Neural crest cell (in vitro differentiated cells): ENCODE results near the gene RAB1B. TPM values are rescaled to one million over a fixed set of nuclear protein-coding genes. Genes with fewer than 3 reads are reported as not detected.
A peak's percentile ranks its signal among the peaks of the same experiment; 100 is the strongest.

ENCODE experiments used
- DNase-seq: peaks from one replicate; pipeline ENCODE4 v3.0.0; 2021; ENCODE audit warnings: low read depth, mixed read lengths, low spot score
- H3K27ac Mint-ChIP-seq: one replicate; pipeline ENCODE4 v1.8.0; 2021; ENCODE audit warnings: mild to moderate bottlenecking, mixed read lengths; ENCODE audit not compliant: unreplicated experiment
- H3K27me3 Mint-ChIP-seq: 2 replicates; pipeline ENCODE4 v1.8.0; 2021; ENCODE audit warnings: low read depth, mild to moderate bottlenecking, mixed read lengths
- H3K36me3 Mint-ChIP-seq: 2 replicates; pipeline ENCODE4 v1.8.0; 2021; ENCODE audit warnings: low read depth, mild to moderate bottlenecking, mixed read lengths
- H3K4me1 Mint-ChIP-seq: 2 replicates; pipeline ENCODE4 v1.8.0; 2021; ENCODE audit warnings: mixed read lengths
- H3K4me3 Mint-ChIP-seq: one replicate; pipeline ENCODE4 v1.8.0; 2021; ENCODE audit warnings: mild to moderate bottlenecking, mixed read lengths
- H3K9me3 Mint-ChIP-seq: 2 replicates; pipeline ENCODE4 v1.8.0; 2021; ENCODE audit warnings: mixed read lengths
- CTCF ChIP-seq: fragments of 200-600 bp; sonication (generic); conservative IDR thresholded peaks from 2 replicates; pipeline ENCODE4 v1.5.0; 2021; ENCODE audit warnings: antibody characterized with exemption, mild to moderate bottlenecking
- total RNA-seq: library from RNA; stranded (reverse); gene quantifications from 2 replicates; pipeline ENCODE4 v1.2.1, GENCODE V29; 2021

Gene RAB1B
- total RNA-seq, 1 donor from 2014 or later, result 116 TPM

GRCh38 chr11:66259956-66260355 lies 8.5 kb upstream of the RAB1B start:
- Mint-ChIP-seq H3K4me1 (peaks cover 20% of the 10 kb centered on the region), H3K9me3 (no peaks in the 10 kb centered on the region), H3K27ac (no peak overlapping the region), H3K36me3 (peaks cover 11% of the 10 kb centered on the region), H3K27me3 (peaks cover 2% of the 10 kb centered on the region), H3K4me3 (peak overlapping the region; percentile 95)
- no peak for TF ChIP-seq CTCF
- DNase-seq, result no peak

- Mint-ChIP-seq H3K4me3 (no peak overlapping the region), H3K27ac (no peak overlapping the region), H3K4me1 (peaks cover 19% of the 10 kb centered on the region), H3K36me3 (peaks cover 11% of the 10 kb centered on the region), H3K27me3 (peaks cover 2% of the 10 kb centered on the region), H3K9me3 (no peaks in the 10 kb centered on the region)
- TF ChIP-seq CTCF, result no peak
- no peak for DNase-seq
These were observed 6.9 kb upstream of the RAB1B start for GRCh38 chr11:66261578-66261977.

- no peaks in the 10 kb centered on the region for H3K27me3 Mint-ChIP-seq
These were observed 6.2 kb upstream of the RAB1B start for GRCh38 chr11:66262191-66262590.

GRCh38 chr11:66262696-66263095 lies 5.7 kb upstream of the RAB1B start:
- Mint-ChIP-seq H3K4me1 (peaks cover 20% of the 10 kb centered on the region), H3K36me3 (peaks cover 11% of the 10 kb centered on the region), H3K27me3 (no peaks in the 10 kb centered on the region), H3K4me3 (no peak overlapping the region), H3K27ac (no peak overlapping the region), H3K9me3 (no peaks in the 10 kb centered on the region)
- TF ChIP-seq CTCF, result no peak
- no peak for DNase-seq

More at GRCh38 chr11:66262191-66262590, 6.2 kb upstream of the RAB1B start:
- DNase-seq, result no peak
- no peak overlapping the region for H3K27ac Mint-ChIP-seq
- H3K36me3 Mint-ChIP-seq, result peaks cover 11% of the 10 kb centered on the region
- no peaks in the 10 kb centered on the region for H3K9me3 Mint-ChIP-seq
- peak overlapping the region; percentile 64 for H3K4me3 Mint-ChIP-seq
- H3K4me1 Mint-ChIP-seq, result peaks cover 17% of the 10 kb centered on the region
- TF ChIP-seq CTCF, result no peak

GRCh38 chr11:66263231-66263630 lies 5.2 kb upstream of the RAB1B start:
- Mint-ChIP-seq H3K4me3 (peak overlapping the region; percentile 27), H3K27me3 (peaks cover 3% of the 10 kb centered on the region), H3K4me1 (peaks cover 23% of the 10 kb centered on the region), H3K9me3 (no peaks in the 10 kb centered on the region), H3K36me3 (peaks cover 11% of the 10 kb centered on the region), H3K27ac (no peak overlapping the region)
- DNase-seq, result no peak
- no peak for TF ChIP-seq CTCF

- Mint-ChIP-seq H3K36me3 (peaks cover 11% of the 10 kb centered on the region), H3K4me3 (peak overlapping the region; percentile 74), H3K27me3 (peaks cover 5% of the 10 kb centered on the region), H3K4me1 (peaks cover 22% of the 10 kb centered on the region), H3K9me3 (no peaks in the 10 kb centered on the region), H3K27ac (no peak overlapping the region)
- TF ChIP-seq CTCF, result no peak
- DNase-seq, result no peak
These were observed 4.7 kb upstream of the RAB1B start for GRCh38 chr11:66263785-66264184.
